DMS53 (cell line): Measurements from ENCODE around the gene HOXA5.
A peak's percentile ranks its signal among the peaks of the same experiment; 100 is the strongest.

ENCODE experiments used
- DNase-seq: peaks from one replicate; lab custom pipeline; 2025; lab: John Stamatoyannopoulos, UW

The HOXA5 gene

GRCh38 chr7:27106181-27106900 lies 37.1 kb downstream of the HOXA5 start:
- peak; percentile 85 for DNase-seq

- DNase-seq: no peak
These were observed 38.0 kb downstream of the HOXA5 start for GRCh38 chr7:27105301-27106031.

- no peak for DNase-seq
These were observed 39.0 kb downstream of the HOXA5 start for GRCh38 chr7:27104341-27105058.

GRCh38 chr7:27103489-27104226 lies 39.8 kb downstream of the HOXA5 start:
- DNase-seq: no peak

- DNase-seq: no peak
These were observed 40.7 kb downstream of the HOXA5 start, which contains the start of gene HOXA2 for GRCh38 chr7:27102581-27103442. Gene HOXA2 (minus strand): TSS chr7:27102683. CDS start chr7:27102500, 183 bp downstream.

GRCh38 chr7:27101957-27102580 lies 41.4 kb downstream of the HOXA5 start:
- DNase-seq: no peak

GRCh38 chr7:27101171-27101956 lies 42.1 kb downstream of the HOXA5 start:
- DNase-seq: no peak

GRCh38 chr7:27100694-27101170 lies 42.7 kb downstream of the HOXA5 start:
- DNase-seq: no peak

GRCh38 chr7:27099453-27100370 lies 43.8 kb downstream of the HOXA5 start:
- DNase-seq: no peak

GRCh38 chr7:27098578-27099451 lies 44.7 kb downstream of the HOXA5 start:
- DNase-seq: no peak

- no peak for DNase-seq
These were observed 45.5 kb downstream of the HOXA5 start for GRCh38 chr7:27097686-27098577.

GRCh38 chr7:27096768-27097514 lies 46.5 kb downstream of the HOXA5 start:
- DNase-seq: peak; percentile 75

- peak; percentile 99 for DNase-seq
These were observed 47.3 kb downstream of the HOXA5 start, which contains the start of gene HOXA1 for GRCh38 chr7:27095897-27096767. Gene HOXA1 (minus strand): TSS chr7:27096000. CDS start chr7:27095912, 88 bp downstream.

- DNase-seq: no peak
These were observed 48.2 kb downstream of the HOXA5 start for GRCh38 chr7:27095050-27095896.
